CD4-positive, alpha-beta memory T cell (primary cell): ENCODE measurements around the gene LRP11. TPM values are rescaled to one million over a fixed set of nuclear protein-coding genes. Genes with fewer than 3 reads are reported as not detected.

Experiments
- CTCF ChIA-PET: fragments of 350-600 bp; sonication (Branson Sonifier 250); formaldehyde crosslinking; loops from one replicate; lab custom pipeline; 2021; ENCODE audit warnings: inconsistent platforms; ENCODE audit not compliant: partially characterized antibody; lab: Charles Lee
- POLR2A ChIA-PET: fragments of 350-600 bp; sonication (Branson Sonifier 250); formaldehyde crosslinking; loops from one replicate; lab custom pipeline; 2021; ENCODE audit not compliant: partially characterized antibody; lab: Charles Lee
- DNase-seq, 5 donors: peaks; one replicate each; pipeline versions ENCODE4 v3.0.0 to v3.0.0-alpha.2; 2020 to 2022; ENCODE audit warnings: mixed read lengths in 1 of 5
- H3K27ac ChIP-seq: one replicate; pipeline ENCODE4 v1.7.0; 2013; ENCODE audit warnings: low read depth, low read length
- H3K27me3 ChIP-seq: 2 replicates; pipeline ENCODE4 v1.7.0; 2013; ENCODE audit warnings: mild to moderate bottlenecking, low read length, moderate library complexity; ENCODE audit not compliant: insufficient read depth
- H3K36me3 ChIP-seq: 2 replicates; pipeline ENCODE4 v1.7.0; 2013; ENCODE audit warnings: mild to moderate bottlenecking, low read length, moderate library complexity; ENCODE audit not compliant: insufficient read depth
- H3K4me1 ChIP-seq: 2 replicates; pipeline ENCODE4 v1.7.0; 2013; ENCODE audit warnings: mild to moderate bottlenecking, low read length, moderate library complexity; ENCODE audit not compliant: insufficient read depth
- H3K4me3 ChIP-seq, 2 donors: one replicate each; pipeline ENCODE4 v1.7.0; 2013; ENCODE audit warnings: low read length in 2 of 2, mild to moderate bottlenecking in 1 of 2
- H3K9me3 ChIP-seq, 2 donors: one replicate each; pipeline ENCODE4 v1.7.0; 2013; ENCODE audit warnings: low read length in 2 of 2, control low read depth in 1 of 2; ENCODE audit not compliant: control insufficient read depth in 1 of 2
- H3K27ac Mint-ChIP-seq, 7 donors: one replicate each; pipeline ENCODE4 v1.8.0; 2020 to 2021; ENCODE audit warnings: mixed read lengths in 7 of 7, mild to moderate bottlenecking in 6 of 7, inconsistent platforms in 3 of 7, moderate library complexity in 3 of 7
- H3K27me3 Mint-ChIP-seq, 2 donors: one replicate each; pipeline ENCODE4 v1.8.0; 2020 to 2021; ENCODE audit warnings: mixed read lengths in 2 of 2
- H3K36me3 Mint-ChIP-seq, 2 donors: one replicate each; pipeline ENCODE4 v1.8.0; 2020 to 2021; ENCODE audit warnings: mixed read lengths in 2 of 2, inconsistent platforms in 1 of 2, mild to moderate bottlenecking in 1 of 2
- H3K4me1 Mint-ChIP-seq, 4 donors: one replicate each; pipeline ENCODE4 v1.8.0; 2020 to 2021; ENCODE audit warnings: mixed read lengths in 4 of 4, mild to moderate bottlenecking in 1 of 4
- H3K4me3 Mint-ChIP-seq, 8 donors: one replicate each; pipeline ENCODE4 v1.8.0; 2020 to 2021; ENCODE audit warnings: mixed read lengths in 8 of 8, mild to moderate bottlenecking in 7 of 8, moderate library complexity in 6 of 8, inconsistent platforms in 3 of 8
- H3K9me3 Mint-ChIP-seq, 8 donors: one replicate each; pipeline ENCODE4 v1.8.0; 2020 to 2021; ENCODE audit warnings: mixed read lengths in 8 of 8, mild to moderate bottlenecking in 5 of 8, inconsistent platforms in 3 of 8, moderate library complexity in 1 of 8
- intact Hi-C: fragments of 100-400 bp; cut with micrococcal nuclease; formaldehyde crosslinking; loops from one replicate; pipeline ENCODE4 v1.15.1; 2023
- polyA plus RNA-seq, 2 donors: library from polyadenylated mRNA; unstranded; fragments of 300-500 nt; fragmentation: Illumina TruSeq; gene quantifications; one replicate each; pipeline ENCODE4 v1.2.3, GENCODE V29; 2021
- total RNA-seq, 2 experiments: library from RNA; stranded (reverse); gene quantifications; one replicate each; pipeline ENCODE4 v1.2.3, GENCODE V29; 2021

LRP11 gene
- total and polyA plus RNA-seq, 4 experiments from 2014 or later = 1.2 to 5.6 (median 3.0) TPM

DNA sequence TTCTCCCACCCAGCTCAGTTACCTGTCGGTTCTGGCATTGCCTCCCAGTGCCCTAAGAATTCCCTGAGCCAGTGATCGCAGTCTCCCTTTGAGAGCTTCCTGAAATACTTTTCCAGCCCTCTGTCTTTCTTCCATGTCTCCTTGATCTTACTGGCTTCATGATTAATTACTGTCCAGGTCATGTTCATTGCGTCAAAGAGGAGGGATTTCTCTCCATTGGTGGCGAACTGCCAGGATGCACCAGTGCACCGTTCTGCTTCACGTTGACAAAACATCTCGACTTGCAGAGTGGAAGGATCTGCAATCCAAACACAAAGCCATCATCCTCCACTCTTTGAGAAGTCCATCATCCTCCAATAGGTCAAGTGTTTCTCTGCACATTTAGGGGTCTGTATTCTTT is 25.2 kb upstream of the LRP11 start:
- DNase-seq = no peak
- CTCF ChIA-PET = interaction anchor here (1.1 kb wide), 1 partner anchor 10 kb away, joined by 3 read pairs; no protein-coding TSS in a partner anchor
- H3K4me3 Mint-ChIP-seq = no peak overlapping the region

DNA sequence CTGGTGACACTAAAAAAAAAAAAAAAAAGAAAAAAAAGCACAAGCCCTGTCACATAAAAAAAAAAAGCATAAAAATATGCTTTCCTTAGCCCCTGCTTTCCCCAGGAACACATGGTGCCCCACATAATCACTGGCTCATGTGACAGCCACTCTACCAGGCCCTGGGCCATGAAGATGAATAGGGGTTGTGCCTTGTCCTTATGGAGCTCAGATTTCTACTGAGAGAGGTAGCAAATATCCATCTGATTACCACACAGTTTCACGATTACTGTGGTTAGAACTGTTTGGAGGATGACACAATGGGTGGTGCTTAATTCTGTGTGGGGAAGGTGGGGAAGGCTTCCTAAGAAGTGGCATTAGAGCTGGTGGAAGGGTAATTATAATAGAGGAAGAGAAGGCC is 24.5 kb upstream of the LRP11 start:
- Mint-ChIP-seq H3K9me3 (no peaks in the 10 kb centered on the region), H3K4me1 (no peaks in the 10 kb centered on the region), H3K36me3 (no peaks in the 10 kb centered on the region), H3K4me3 (no peak overlapping the region), H3K27ac (no peak overlapping the region), H3K27me3 (peaks cover 4 to 18% of the 10 kb centered on the region in 2 donors)
- Histone ChIP-seq H3K27me3 (no peaks in the 10 kb centered on the region), H3K9me3 (no peaks in the 10 kb centered on the region), H3K4me1 (no peaks in the 10 kb centered on the region), H3K36me3 (no peaks in the 10 kb centered on the region), H3K27ac (no peak overlapping the region), H3K4me3 (no peak overlapping the region)
- ChIA-PET CTCF (interaction anchor here (1.1 kb wide), 1 partner anchor 9 kb away, joined by 3 read pairs; no protein-coding TSS in a partner anchor), POLR2A (no interaction called here)
- no peak for DNase-seq
- intact Hi-C loops = no loop called here

More for the DNA sequence above, 25.2 kb upstream of the LRP11 start:
- Histone ChIP-seq H3K36me3 (no peaks in the 10 kb centered on the region), H3K4me3 (no peak overlapping the region), H3K27ac (no peak overlapping the region), H3K27me3 (no peaks in the 10 kb centered on the region), H3K4me1 (no peaks in the 10 kb centered on the region), H3K9me3 (no peaks in the 10 kb centered on the region)
- no peaks in the 10 kb centered on the region for H3K36me3 Mint-ChIP-seq
- intact Hi-C loops = no loop called here
- H3K9me3 Mint-ChIP-seq = no peaks in the 10 kb centered on the region
- POLR2A ChIA-PET = no interaction called here
- no peaks in the 10 kb centered on the region for H3K4me1 Mint-ChIP-seq
- H3K27me3 Mint-ChIP-seq = peaks cover 5 to 13% of the 10 kb centered on the region in 2 donors
- H3K27ac Mint-ChIP-seq = no peak overlapping the region

DNA sequence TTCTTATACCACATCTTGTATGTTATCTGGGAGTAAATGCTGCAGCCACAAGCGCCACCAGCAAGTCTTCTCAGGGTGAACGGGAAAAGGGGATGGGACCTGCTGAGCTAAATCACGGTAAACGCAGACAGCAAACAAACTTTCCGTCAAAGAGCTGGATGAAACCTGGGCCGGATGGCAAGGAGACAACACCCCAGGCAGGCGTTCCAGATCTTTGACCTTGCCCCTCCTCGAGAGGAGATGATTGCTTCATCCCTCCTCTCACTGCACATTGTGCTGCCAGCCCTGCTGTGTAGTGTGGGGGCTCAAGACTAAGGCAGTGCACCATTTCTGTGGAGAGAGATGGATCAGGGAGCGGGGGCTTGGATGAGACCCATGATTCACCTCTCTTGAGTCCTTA is 23.9 kb upstream of the LRP11 start:
- Histone ChIP-seq H3K27ac (no peak overlapping the region), H3K4me1 (no peaks in the 10 kb centered on the region), H3K4me3 (no peak overlapping the region), H3K9me3 (no peaks in the 10 kb centered on the region), H3K27me3 (no peaks in the 10 kb centered on the region), H3K36me3 (no peaks in the 10 kb centered on the region)
- Mint-ChIP-seq H3K9me3 (no peaks in the 10 kb centered on the region), H3K36me3 (no peaks in the 10 kb centered on the region), H3K27me3 (peaks cover 4 to 20% of the 10 kb centered on the region in 2 donors), H3K4me1 (no peaks in the 10 kb centered on the region), H3K27ac (no peak overlapping the region), H3K4me3 (no peak overlapping the region)
- ChIA-PET CTCF (interaction anchor here (1.1 kb wide), 1 partner anchor 8 kb away, joined by 3 read pairs; no protein-coding TSS in a partner anchor), POLR2A (no interaction called here)
- intact Hi-C loops = no loop called here
- no peak for DNase-seq

DNA sequence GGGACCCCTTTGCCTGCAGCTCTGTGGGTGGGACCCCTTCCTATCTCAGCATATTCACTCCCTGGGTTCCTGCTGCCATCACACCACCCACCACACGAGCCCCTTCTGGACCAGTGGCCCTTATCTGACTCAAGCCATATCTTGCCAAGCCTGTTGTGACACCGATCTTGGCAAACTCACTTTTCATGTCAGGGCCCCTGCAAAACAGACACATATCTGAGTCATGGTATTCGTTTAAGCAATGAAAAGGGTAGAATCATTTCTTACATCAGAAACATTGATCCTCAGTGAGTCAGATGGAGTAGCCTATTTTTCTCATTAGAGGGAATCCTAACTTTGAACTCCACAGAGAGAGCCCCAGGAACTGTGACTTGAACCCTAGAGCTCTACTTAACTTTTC is 23.2 kb upstream of the LRP11 start:
- H3K9me3 ChIP-seq = no peaks in the 10 kb centered on the region
- H3K27me3 ChIP-seq = no peaks in the 10 kb centered on the region
- H3K27ac ChIP-seq = no peak overlapping the region
- H3K27me3 Mint-ChIP-seq = peaks cover 4 to 20% of the 10 kb centered on the region in 2 donors
- H3K4me1 ChIP-seq = no peaks in the 10 kb centered on the region
- CTCF ChIA-PET = no interaction called here
- H3K27ac Mint-ChIP-seq = no peak overlapping the region
- POLR2A ChIA-PET = no interaction called here
- H3K36me3 Mint-ChIP-seq = no peaks in the 10 kb centered on the region
- H3K4me1 Mint-ChIP-seq = no peaks in the 10 kb centered on the region
- no peak for DNase-seq
- no peaks in the 10 kb centered on the region for H3K36me3 ChIP-seq
- no peak overlapping the region for H3K4me3 Mint-ChIP-seq
- intact Hi-C loops = no loop called here
- H3K9me3 Mint-ChIP-seq = no peaks in the 10 kb centered on the region
- no peak overlapping the region for H3K4me3 ChIP-seq

DNA sequence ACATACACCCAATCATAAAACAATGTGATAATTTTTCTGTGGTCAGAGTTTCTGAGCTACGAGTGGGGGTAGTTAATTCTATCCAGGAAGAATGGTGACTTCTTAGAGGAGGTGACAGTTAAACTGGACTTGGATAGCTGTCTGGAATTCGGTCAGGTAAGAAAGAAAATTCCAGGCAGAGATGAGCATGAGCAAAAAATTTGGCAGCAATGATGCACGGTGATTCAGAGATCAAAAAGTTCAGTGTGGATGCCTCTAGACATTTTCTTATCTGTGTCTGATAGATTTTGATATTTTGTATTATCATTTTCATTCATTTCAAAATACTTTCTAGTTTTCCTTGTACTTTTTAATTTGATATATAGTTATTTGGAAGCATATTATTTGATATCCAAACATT is 21.7 kb upstream of the LRP11 start:
- CTCF ChIA-PET = no interaction called here
- intact Hi-C loops = no loop called here
- no peaks in the 10 kb centered on the region for H3K9me3 ChIP-seq
- peaks cover 8 to 26% of the 10 kb centered on the region in 2 donors for H3K27me3 Mint-ChIP-seq
- POLR2A ChIA-PET = no interaction called here
- H3K27me3 ChIP-seq = no peaks in the 10 kb centered on the region
- no peaks in the 10 kb centered on the region for H3K4me1 Mint-ChIP-seq
- no peak for DNase-seq
- H3K9me3 Mint-ChIP-seq = no peaks in the 10 kb centered on the region
- H3K4me3 ChIP-seq = no peak overlapping the region
- H3K27ac ChIP-seq = no peak overlapping the region
- H3K36me3 Mint-ChIP-seq = no peaks in the 10 kb centered on the region
- H3K27ac Mint-ChIP-seq = no peak overlapping the region
- H3K4me3 Mint-ChIP-seq = no peak overlapping the region
- H3K4me1 ChIP-seq = no peaks in the 10 kb centered on the region
- H3K36me3 ChIP-seq = no peaks in the 10 kb centered on the region

DNA sequence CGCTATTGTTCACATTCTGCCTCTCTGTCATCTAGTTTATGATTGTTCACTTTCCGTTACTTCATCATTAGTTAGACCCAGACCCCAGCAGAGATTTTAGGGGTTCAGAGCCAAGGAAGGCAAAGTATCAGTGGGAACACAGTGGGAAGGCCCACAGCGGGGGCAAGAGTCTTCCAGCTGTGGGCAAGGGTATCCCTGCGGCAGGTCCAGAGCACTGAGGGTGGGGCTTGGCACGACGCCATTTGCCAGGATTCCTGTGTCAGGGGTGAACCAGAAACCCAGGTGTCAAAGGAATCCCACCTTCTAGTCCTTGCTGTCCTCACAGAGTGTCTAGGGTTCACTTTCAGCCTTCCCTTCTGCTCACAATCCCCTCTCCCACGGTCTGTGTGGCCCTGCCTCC is 20.5 kb upstream of the LRP11 start:
- Histone ChIP-seq H3K27ac (no peak overlapping the region), H3K4me1 (no peaks in the 10 kb centered on the region), H3K36me3 (no peaks in the 10 kb centered on the region), H3K9me3 (no peaks in the 10 kb centered on the region), H3K4me3 (no peak overlapping the region), H3K27me3 (peaks cover 5% of the 10 kb centered on the region)
- Mint-ChIP-seq H3K4me3 (no peak overlapping the region), H3K4me1 (no peaks in the 10 kb centered on the region), H3K27ac (no peak overlapping the region), H3K9me3 (no peaks in the 10 kb centered on the region), H3K27me3 (peaks cover 15 to 37% of the 10 kb centered on the region in 2 donors), H3K36me3 (no peaks in the 10 kb centered on the region)
- DNase-seq = no peak
- POLR2A ChIA-PET = no interaction called here
- intact Hi-C loops = no loop called here
- CTCF ChIA-PET = no interaction called here

DNA sequence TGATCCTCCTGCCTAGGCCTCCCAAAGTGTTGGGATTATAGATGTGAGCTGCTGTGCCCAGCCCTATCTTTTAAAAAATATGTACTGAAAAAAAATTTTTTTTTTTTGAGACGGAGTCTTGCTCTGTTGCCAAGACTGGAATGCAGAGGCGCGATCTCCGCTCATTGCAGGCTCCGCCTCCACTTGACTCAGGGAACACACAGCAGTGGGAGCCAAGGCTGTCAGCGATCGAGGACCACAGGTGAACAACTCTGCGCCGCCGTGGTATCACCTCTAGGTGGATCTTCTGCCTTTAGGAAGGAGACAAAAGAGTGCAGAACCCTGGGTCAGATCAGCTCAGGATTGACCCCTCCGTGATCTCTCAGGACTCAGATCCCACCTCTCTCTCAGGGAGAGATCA is 20.1 kb upstream of the LRP11 start:
- intact Hi-C loops = no loop called here
- Histone ChIP-seq H3K9me3 (no peaks in the 10 kb centered on the region), H3K27ac (no peak overlapping the region), H3K4me3 (no peak overlapping the region), H3K36me3 (no peaks in the 10 kb centered on the region), H3K4me1 (no peaks in the 10 kb centered on the region), H3K27me3 (peaks cover 5% of the 10 kb centered on the region)
- DNase-seq = no peak
- CTCF ChIA-PET = no interaction called here
- no peaks in the 10 kb centered on the region for H3K4me1 Mint-ChIP-seq
- H3K9me3 Mint-ChIP-seq = no peaks in the 10 kb centered on the region
- no peak overlapping the region for H3K4me3 Mint-ChIP-seq
- no peaks in the 10 kb centered on the region for H3K36me3 Mint-ChIP-seq
- POLR2A ChIA-PET = no interaction called here
- H3K27ac Mint-ChIP-seq = no peak overlapping the region
- H3K27me3 Mint-ChIP-seq = peaks cover 17 to 39% of the 10 kb centered on the region in 2 donors

DNA sequence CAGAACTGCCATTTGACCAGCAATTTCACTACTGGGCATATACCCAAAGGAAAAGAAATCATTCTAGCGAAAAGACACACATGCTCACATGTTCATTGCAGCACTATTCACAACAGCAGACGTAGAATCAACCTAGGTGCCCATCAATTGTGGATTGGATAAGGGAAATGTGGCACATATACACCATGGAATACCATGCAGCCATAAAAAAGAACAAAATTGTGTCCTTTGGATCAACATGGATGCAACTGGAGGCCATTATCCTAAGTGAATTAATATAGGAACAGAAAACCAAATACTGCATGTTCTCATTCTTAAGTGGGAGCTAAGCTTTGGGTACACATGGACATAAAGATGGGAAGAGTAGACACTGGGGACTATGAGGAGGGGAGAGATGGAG is 17.7 kb upstream of the LRP11 start:
- ChIA-PET POLR2A (no interaction called here), CTCF (interaction anchor here (1.4 kb wide), 1 partner anchor 30 kb away, joined by 6 read pairs; no protein-coding TSS in a partner anchor)
- Mint-ChIP-seq H3K27ac (no peak overlapping the region), H3K9me3 (peaks cover 0 to 2% (median 0%) of the 10 kb centered on the region in 8 donors), H3K27me3 (peaks cover 28 to 47% of the 10 kb centered on the region in 2 donors), H3K4me3 (no peak overlapping the region), H3K36me3 (no peaks in the 10 kb centered on the region), H3K4me1 (no peaks in the 10 kb centered on the region)
- intact Hi-C loops = no loop called here
- H3K27me3 ChIP-seq = peaks cover 5% of the 10 kb centered on the region
- no peak overlapping the region for H3K4me3 ChIP-seq
- no peaks in the 10 kb centered on the region for H3K36me3 ChIP-seq
- no peaks in the 10 kb centered on the region for H3K4me1 ChIP-seq
- no peak for DNase-seq
- no peak overlapping the region for H3K27ac ChIP-seq
- no peaks in the 10 kb centered on the region for H3K9me3 ChIP-seq
